GM21619 (cell line): Measurements from ENCODE around the gene RPGRIP1.
"Not testable (repeated sequence)": the region's sequence is repeated elsewhere in the genome, so short reads cannot be mapped to it uniquely, and the experiment has no call there.

ENCODE experiments used
- ATAC-seq: cut with Tn5 transposase; IDR thresholded peaks from one replicate; pipeline ENCODE4 v1.9.1; 2021; ENCODE audit not compliant: unreplicated experiment

The RPGRIP1 gene

DNA sequence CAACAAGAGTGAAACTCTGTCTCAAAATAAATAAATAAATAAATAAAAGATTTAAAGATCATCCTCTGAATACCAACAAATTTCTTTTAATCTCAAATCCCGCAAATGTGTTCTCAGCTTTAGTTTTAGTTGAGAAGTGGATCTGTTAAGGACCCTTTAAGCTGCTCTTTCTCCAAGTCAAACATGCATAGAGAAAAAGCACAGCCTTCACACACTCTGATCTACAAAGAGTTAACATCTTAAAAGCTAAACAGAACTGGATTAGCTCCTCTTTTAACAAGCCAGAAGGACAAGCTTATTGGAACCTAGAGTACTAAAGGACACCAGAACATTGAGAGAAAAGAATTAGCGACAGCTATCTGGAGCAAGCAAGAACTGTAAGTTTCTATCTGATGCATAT, at the start of gene RPGRIP1:
RPGRIP1 (plus strand) TSS at position 301 of the 400 bp plus-strand sequence. CDS start 7,894 bp downstream, outside the sequence.
- no peak for ATAC-seq

DNA sequence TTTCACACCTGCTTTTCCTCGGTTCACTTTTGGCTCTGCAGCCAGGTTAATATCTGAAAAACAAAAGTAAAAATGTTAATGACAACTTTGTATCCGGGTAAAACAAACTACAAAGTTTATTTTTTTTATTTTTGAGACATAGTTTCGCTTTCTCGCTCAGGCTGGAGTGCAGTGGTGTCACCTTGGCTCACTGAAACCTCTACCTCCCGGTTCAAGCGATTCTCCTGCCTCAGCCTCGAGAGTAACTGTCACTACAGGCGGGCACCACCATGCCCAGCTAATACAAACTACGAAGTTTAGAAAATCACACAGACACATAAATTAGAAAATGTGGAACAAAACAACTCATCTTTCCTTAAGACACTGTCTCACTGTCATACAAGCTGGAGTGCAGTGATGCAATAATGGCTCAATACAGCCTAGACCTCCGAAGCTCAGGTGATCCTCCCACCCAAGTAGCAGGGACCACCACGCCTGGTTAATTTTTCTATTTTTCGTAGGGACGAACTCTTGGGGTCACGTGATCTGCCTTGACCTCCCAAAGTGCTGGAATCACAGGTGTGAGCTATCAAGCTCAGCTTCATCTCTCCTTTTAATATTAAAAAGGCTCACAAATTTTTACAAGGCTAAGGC, 48.7 kb upstream of the RPGRIP1 start:
- no peak for ATAC-seq

DNA sequence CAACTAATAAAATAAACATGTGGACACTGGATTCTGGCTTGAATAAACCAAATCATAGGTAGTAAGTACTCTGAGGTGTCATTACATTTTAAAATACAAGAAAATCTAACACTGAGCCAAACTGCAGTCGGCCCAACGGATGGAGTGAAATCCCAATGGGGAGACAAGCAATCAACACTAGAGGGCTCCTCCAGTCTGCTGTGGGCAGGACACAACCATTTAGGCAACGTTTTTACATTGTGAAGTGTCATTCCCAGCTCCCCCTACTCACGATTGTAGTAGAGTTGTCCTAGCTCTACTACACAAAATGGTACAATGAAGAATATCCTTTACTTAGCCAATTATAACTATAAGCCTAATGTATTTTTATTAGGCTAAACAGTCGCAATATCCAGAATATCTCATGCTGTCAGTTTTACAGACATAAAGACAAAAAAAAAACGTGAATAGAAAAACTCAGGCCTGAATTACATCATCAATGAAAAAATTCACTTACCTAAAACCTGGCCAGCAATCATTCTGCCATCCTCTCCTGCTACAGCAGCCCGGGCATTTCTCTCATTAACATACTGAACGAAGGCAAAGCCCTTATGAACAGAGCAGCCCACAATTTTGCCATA, 46.3 kb upstream of the RPGRIP1 start:
- ATAC-seq: no peak

DNA sequence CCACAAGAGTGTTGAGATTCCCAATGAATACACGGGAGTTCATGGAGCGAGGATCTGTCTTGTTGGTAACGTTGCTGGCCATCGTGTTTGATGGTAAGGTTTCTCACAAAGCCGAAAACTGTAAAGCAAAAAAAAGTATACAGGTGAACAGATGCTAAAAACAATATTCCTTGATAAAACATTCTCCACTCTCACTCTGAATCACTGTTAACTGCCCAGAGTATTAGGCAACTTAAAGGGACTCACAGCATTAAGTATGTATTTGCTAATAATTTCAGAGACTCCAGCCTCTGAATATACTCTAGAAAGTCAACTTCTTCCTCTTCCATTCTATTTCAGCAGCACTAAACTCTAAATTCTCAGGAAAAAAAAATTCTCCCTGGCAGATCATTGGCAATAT, 45.8 kb upstream of the RPGRIP1 start:
- no peak for ATAC-seq

GRCh38 chr14:21236948-21237797, 42.7 kb upstream of the RPGRIP1 start:
- no peak for ATAC-seq

GRCh38 chr14:21238823-21239518, 40.9 kb upstream of the RPGRIP1 start:
- ATAC-seq: no peak

DNA sequence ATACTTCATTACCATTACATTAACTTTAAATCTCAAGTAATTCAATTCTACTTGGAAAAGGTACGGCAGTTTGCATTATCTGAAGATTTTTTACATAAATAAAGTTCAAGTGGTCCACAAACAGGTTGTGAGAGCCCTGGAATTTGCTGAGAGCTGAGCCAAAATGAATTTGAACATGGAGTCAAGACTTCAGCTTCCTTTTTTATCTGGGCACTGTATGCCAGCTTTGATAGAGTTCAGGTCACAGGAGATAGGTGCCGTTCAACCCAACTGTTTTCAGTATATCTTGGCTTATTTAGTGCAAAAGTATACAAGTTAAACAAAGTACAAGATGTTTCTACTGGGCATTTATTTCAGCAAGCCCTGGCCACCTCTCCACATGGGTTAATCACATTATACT, 39.5 kb upstream of the RPGRIP1 start:
- no peak for ATAC-seq

DNA sequence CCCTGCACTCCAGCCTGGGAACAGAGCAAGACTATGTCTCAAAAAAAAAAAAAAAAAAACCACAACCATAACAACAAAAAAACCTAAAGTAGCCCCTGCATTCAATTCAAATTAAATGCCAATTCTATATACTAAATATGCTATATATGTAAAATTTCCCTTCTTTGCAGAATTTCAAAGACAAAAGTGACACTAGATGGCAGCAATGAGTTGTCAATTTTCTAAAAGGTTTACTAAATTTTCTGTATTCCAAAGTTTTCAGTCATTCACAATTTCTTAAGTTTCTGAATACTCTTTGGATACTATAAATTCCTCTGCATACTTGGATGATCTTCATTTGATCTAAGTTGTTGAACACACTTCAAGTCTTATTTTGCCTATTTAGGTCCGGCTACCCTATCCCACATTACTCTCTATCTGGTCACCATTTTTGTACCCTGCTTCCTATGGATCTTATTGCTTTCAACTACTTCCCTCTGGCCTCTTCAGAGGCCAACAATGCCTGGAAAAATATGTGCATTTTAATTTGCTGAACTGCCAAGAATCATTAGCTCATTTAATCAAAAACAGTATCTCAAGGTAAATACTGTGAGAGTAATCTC, 38.6 kb upstream of the RPGRIP1 start:
- ATAC-seq: no peak

GRCh38 chr14:21244544-21244943, 35.3 kb upstream of the RPGRIP1 start:
- no peak for ATAC-seq

DNA sequence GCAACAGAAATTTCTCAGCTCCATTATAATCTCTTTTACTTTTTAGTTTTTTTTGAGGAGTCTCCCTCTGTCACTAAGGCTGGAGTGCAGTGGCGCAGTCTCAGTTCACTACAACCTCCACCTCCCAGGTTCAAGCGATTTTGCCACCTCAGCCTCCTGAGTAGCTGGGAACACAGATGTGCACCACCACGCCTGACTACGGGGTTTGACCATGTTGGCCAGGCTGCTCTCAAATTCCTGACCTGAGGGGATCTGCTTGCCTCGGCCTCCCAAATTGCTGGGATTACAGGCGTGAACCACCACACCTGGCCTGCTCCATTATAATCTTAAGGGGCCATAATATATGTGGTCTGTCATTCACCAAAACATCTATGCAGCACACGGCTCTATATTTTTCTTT, 34.1 kb upstream of the RPGRIP1 start:
- no peak for ATAC-seq

DNA sequence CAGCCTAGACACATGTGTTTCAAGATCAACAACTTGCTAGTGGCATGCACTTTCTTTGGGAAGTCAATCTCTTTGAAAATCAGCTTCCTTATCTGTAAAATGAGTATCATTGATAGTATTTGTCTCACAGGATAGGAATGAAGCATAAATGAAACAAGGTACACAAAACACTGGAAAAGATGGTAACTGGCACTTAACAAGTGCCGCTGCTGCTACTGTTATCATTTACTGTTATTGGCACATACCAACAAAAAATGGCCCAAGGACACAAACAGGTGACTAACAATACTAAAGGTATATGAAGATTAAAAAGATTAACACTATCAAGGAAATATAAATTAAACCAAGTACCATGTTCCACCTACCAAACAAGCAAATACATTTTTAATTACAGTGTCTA, 31.5 kb upstream of the RPGRIP1 start:
- no peak for ATAC-seq

DNA sequence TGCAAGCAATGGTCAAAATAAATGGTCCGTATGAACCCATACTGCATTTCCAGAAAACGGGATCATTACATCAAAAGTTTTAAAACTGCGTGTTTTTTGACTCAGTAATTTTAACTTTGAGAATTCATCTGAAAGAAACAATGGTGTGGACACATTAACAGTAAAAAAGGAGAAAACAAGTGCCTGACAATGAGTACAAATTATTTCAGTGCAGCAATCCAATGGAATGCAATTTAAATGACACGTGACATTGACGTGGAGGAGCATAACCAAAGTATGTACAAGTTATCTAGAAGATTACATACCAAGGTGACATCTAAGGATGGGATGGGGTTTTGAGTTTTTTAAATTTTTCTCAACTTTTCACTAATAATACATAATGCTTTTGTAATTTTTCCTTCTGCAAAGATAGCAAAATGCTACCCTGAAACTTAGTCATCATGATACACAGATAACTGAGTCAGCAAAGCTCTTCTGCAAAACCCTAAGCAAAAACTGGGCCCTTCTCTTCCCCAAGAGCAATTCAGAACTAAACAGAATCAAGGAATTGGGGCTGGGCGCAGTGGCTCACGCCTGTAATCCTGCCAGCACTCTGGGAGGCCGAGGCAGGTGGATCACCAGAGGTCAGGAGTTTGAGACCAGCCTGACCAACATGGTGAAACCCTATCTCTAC, 31.0 kb upstream of the RPGRIP1 start:
- ATAC-seq: no peak

- no peak for ATAC-seq
These were observed 28.7 kb upstream of the RPGRIP1 start for GRCh38 chr14:21251215-21251614.

GRCh38 chr14:21252149-21252548, 27.7 kb upstream of the RPGRIP1 start:
- ATAC-seq: no peak

GRCh38 chr14:21255385-21256101, 24.3 kb upstream of the RPGRIP1 start:
- no peak for ATAC-seq

- not testable (repeated sequence) for ATAC-seq
These were observed 23.8 kb upstream of the RPGRIP1 start for GRCh38 chr14:21256102-21256447.

GRCh38 chr14:21256539-21257393, 23.1 kb upstream of the RPGRIP1 start:
- ATAC-seq: no peak

- ATAC-seq: no peak
These were observed 22.4 kb upstream of the RPGRIP1 start for GRCh38 chr14:21257394-21257909.
